ENCODE data around the gene CD84.

DNA sequence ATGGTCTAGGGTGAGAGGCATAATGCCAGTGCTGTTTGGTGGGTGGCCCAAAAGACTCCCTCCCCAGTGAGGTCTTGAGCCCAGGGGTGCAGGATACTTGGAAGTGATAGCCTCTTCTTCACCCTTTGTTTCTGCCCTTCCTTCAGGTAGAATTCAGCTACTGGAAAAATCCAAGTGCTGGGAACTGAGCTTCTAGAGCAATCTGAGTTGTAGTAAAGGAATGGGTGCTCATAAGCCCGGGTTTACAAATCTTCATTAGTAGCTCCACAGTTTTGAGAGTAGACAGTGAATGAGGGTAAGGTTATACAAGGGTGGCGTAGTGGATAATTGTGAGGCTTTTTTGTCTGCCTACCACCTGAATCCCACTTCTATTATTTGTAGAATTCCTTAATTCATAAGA, 29.2 kb upstream of the CD84 start:
- TF ChIP-seq POLR2A (IDR thresholded peaks at IDR 0.05) (no peak), CTCF (IDR thresholded peaks at IDR 0.05) (no peak)
